Glomerular visceral epithelial cell (primary cell): ENCODE data around the gene NUTM2F.
"Not testable (repeated sequence)": the region's sequence is repeated elsewhere in the genome, so short reads cannot be mapped to it uniquely, and the experiment has no call there.

Source experiments
- DNase-seq: peaks from one replicate; pipeline ENCODE4 v3.0.0-alpha.2; 2016; ENCODE audit errors: extremely low spot score

The NUTM2F gene

DNA sequence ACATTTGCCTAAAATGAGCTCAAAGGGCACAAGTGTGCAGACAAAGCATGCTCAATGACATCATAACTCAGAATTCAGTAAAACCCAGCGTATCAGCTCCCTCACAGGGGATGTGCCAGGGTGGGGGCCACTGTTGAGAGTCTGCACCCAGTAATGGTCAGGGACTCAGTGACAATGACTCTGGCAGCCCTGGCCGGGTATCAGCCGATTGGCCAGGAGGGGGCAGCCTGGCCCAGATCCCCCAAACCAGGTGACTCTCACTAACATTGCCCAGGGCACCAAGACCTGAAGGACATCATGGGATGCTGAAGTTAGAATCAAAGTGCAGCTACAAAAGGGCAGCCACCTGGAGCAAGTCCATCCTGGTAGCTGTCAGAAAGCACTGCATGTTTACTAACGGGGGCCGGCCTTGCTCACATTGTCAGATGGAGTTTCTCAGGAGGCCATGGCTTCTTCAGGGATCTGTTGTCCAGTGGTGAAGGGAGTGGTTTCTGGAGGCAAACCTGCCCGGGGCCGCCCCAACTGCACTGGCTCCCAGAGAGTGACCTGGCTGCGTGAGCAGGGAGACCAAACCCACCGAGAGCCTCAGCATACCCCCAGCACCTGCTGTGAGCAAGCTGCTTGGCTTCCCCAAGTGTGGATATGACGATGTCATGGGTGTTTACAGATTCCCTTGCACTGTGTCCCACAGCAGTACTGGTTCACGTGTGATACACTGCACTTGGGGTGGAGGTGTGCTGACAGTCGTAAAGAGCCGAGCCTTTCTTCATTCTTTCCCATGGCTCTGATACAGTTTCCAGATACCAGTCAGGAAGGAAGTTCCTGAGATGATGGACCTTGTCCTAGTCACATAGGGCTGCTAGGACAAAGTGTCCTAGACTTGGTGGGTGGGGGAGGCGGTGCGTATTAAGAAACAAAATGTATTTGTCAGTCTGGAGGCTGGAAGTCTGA is 13.1 kb downstream of the NUTM2F start:
- not testable (repeated sequence) for DNase-seq

DNA sequence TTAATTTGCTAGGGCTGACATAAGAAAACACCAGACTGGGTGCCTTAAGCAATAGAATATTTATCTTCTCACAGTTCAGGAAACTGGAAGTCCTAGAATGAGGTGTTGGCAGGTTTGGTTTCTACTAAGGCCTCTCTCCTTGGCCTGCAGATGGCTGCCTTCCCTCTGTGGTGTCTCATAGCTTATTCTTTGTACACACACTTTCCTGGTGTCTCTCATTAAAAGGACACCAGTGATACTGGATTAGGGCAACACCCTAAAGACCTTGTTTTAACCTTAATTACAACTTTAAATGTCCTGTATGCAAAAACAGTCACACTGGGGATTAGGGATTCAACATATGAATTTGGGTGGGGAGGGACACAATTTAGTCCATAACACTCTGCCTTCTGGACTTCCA is 25.1 kb downstream of the NUTM2F start:
- no peak for DNase-seq

DNA sequence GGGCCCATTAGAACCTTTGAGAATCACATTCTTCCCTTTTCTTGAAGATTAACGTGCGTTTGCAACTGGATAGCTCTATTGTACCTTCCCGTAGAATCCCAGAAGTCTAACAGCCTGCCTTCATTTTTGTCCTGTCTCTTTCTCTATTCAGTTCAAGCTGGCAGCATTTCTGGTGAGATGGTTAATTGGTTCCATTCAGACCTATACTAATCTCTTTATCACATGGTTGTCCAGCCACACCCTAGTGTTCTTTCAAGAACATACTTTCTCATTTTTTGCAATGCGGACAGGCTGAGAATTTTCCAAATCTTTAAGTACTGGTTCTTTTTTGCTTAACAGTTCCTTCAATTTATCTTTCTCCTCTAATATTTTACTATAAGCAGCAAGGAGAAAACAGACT is 26.0 kb downstream of the NUTM2F start:
- DNase-seq, result no peak

- DNase-seq, result no peak
Observed at GRCh38 chr9:94301583-94301982, 26.9 kb downstream of the NUTM2F start.

DNA sequence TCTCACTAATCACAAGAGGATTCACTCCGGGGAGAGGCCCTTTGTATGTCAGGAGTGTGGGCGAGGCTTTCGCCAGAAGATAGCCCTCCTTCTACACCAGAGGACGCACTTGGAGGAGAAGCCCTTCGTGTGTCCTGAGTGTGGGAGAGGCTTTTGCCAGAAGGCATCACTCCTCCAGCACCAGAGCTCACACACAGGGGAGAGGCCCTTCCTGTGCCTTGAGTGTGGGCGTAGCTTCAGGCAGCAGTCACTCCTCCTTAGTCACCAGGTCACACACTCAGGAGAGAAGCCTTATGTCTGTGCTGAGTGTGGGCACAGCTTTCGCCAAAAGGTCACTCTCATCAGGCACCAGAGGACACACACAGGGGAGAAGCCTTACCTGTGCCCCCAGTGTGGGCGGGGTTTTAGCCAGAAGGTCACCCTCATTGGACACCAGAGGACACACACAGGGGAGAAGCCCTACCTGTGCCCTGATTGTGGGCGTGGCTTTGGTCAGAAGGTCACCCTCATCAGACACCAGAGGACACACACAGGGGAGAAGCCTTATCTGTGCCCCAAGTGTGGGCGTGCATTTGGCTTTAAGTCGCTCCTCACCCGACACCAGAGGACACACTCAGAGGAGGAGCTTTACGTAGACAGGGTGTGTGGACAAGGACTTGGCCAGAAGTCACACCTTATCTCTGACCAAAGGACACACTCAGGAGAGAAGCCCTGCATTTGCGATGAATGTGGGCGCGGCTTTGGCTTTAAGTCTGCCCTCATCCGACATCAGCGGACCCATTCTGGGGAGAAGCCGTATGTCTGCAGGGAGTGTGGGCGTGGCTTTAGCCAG is 27.8 kb downstream of the NUTM2F start:
- DNase-seq, result no peak

DNA sequence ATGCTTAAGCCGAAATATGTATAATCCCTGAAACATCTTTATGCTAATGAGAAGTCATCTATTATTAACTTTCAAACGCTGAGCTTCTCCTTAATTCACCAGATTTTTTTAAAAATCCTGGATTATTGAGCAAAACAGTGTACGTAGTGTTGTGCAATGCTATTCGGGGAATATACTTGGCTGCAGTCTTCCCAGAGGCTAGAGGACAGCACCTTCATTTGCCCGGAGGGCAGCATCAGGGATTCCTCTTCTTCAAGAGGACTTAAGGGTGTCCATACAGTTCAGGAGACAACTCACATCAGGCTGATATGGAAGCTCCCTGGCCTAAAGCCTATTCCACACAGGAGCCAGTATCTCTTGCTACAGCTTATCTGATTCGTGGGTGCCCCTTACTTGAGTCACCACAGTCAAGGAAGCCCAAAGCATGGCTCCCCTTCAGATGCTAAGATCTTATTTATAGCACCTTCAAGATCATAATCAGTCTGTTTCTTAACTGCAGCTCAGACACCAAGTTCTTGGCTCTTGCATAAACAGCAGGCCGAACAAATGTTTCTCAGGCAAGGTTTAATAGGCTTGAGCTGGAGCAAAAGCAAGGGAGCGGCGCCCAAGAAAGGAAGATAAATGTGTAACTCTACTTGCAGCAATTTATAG is 29.4 kb downstream of the NUTM2F start:
- DNase-seq, result no peak

DNA sequence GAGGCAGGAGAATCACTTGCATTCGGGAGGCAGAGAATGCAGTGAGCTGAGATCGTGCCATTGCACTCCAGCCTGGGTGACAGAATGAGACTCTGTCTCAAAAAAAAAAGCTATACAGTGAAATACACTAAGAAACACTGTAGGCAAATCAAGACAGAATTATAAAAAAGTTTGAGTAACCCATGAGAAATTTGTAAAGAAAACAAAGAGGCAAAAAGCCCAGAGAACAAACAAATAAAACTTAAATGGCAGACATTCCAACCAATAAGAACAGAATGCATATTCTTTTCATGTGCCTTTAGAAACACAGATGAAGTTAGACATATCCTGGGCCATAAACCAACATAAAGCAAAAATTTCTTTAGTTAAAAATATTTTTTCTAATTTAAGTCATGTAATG is 38.8 kb downstream of the NUTM2F start:
- DNase-seq, result no peak

GRCh38 chr9:94287877-94288513 is 40.4 kb downstream of the NUTM2F start:
- DNase-seq, result no peak

GRCh38 chr9:94286116-94286515 is 42.3 kb downstream of the NUTM2F start:
- no peak for DNase-seq

GRCh38 chr9:94281101-94281500 is 47.3 kb downstream of the NUTM2F start:
- no peak for DNase-seq

DNA sequence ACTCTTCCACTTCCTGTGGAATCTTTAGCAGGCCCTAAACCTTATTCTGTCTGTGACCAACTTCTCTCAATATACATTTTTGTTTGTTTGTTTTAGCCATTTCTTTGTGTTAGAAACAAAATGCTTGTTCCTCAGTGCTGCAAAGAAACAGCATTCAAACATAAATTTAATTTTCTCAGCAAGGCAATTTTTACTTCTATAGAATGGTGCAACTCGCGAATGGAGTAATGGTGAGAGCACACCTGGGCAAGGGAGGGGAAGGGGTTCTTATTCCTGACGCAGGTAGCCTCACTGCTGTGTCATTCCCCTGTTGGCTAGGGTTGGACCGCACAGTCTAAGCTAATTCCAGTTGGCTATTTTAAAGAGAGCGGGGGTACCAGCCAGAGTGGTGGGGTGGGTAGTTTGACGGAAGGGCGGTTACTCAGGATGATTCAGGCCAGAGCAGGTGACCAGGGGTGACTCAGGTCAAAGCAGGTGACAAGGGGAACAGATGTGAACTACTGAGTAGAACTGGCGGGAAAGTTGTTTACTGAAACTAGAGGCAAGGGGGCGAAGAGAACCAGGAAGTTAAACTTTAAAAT is 47.9 kb downstream of the NUTM2F start:
- no peak for DNase-seq

DNA sequence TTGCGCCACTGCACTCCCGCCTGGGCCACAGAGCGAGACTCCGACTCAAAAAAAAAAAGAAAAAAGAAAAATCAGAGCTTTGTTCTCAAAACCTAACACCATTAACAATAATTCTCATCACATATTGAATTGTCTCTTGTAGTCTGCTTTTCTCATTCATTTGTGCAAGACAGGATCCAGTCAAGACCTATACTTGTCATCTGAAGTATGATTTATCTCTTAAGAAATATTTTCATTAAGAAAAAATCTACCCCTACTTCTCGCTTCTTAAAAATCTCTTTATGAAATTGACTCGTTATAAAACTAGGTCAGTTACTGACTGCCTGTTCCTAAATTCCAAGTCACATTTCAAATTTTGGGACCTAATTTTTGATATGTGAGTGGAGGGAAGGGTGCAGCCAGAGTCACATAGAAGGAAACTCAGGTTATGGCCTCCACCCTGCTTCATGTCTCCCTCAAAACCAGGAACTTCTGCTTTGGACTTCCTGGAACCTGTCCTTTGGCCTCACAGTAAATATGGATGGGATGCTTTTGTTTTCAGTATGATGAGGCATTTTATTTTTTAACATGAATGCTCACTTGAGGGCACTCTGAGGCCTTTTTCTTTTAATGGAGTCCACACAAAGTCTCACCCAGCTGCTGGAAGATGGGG is 50.4 kb downstream of the NUTM2F start:
- DNase-seq, result no peak

DNA sequence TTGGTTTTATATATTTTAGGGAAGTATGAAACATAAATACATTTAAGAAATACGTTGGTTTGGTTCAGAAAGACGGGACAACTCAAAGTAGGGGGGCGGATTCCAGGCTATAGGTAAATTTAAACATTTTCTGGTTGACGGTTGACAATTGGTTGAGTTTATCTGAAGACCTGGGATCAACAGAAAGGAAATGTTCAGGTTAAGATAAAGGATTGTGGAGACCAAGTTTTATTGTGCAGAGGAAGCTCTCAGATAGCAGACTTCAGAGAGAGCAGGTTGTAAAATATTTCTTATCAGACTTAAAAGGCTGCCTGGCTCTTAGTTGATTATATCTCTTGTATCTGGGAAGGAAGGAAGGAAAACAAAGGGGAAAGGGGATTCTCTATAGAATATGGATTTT is 51.4 kb downstream of the NUTM2F start:
- not testable (repeated sequence) for DNase-seq

DNA sequence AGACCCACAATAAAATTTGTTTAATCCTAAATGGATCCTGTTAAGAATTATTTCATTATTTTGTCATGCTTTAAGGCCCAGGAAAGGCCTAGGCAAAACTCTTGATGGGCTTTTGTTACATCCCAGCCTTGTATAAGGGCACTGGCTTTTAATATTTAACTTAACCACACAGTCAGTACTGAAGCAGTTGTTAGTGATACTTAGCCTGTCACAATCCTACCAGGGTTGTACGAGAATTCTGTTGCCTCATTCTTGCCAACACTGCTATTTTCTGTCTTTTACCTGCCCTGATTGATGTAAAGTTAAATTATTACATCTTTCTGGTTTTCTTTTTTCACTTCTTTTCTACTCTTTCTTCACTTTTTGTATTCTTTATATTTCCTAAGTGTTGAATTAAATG is 58.4 kb downstream of the NUTM2F start:
- DNase-seq, result peak; percentile 45

- no peak for DNase-seq
Observed at GRCh38 chr9:94269264-94269663, 59.2 kb downstream of the NUTM2F start.
